GM18526 (cell line): ENCODE results near the gene ZSCAN16.

Source experiments
- POLR2A ChIP-seq: IDR thresholded peaks from 3 replicates; pipeline ENCODE4 v1.6.1; 2011; ENCODE audit not compliant: insufficient read length; ENCODE audit errors: extremely low read depth

Gene ZSCAN16

GRCh38 chr6:28118217-28118616, 6.2 kb upstream of the ZSCAN16 start:
- no peak for TF ChIP-seq POLR2A

- TF ChIP-seq POLR2A = no peak
Observed at GRCh38 chr6:28121876-28122275, 2.5 kb upstream of the ZSCAN16 start.

- TF ChIP-seq POLR2A = no peak
Observed at GRCh38 chr6:28124971-28125353, 553 bp downstream of the ZSCAN16 start.

- no peak for TF ChIP-seq POLR2A
Observed at GRCh38 chr6:28125401-28125800, 992 bp downstream of the ZSCAN16 start.

- no peak for TF ChIP-seq POLR2A
Observed at GRCh38 chr6:28134015-28134414, 9.6 kb downstream of the ZSCAN16 start.

- TF ChIP-seq POLR2A = no peak
Observed at GRCh38 chr6:28134716-28135115, 10.3 kb downstream of the ZSCAN16 start.

- no peak for TF ChIP-seq POLR2A
Observed at GRCh38 chr6:28135393-28135792, 11.0 kb downstream of the ZSCAN16 start.

- TF ChIP-seq POLR2A = peak; percentile 84
Observed at GRCh38 chr6:28136585-28137504, 12.4 kb downstream of the ZSCAN16 start.

GRCh38 chr6:28137505-28137981, 13.1 kb downstream of the ZSCAN16 start:
- no peak for TF ChIP-seq POLR2A

- no peak for TF ChIP-seq POLR2A
Observed at GRCh38 chr6:28139860-28140543, 15.6 kb downstream of the ZSCAN16 start.

- TF ChIP-seq POLR2A = no peak
Observed at GRCh38 chr6:28140616-28141015, 16.2 kb downstream of the ZSCAN16 start.

GRCh38 chr6:28141500-28142329, 17.3 kb downstream of the ZSCAN16 start, which contains the start of gene ZKSCAN8:
Gene ZKSCAN8 (plus strand): TSS chr6:28141883. CDS start chr6:28148408, 6,525 bp downstream.
- peak; percentile 75 for TF ChIP-seq POLR2A

- TF ChIP-seq POLR2A = no peak
Observed at GRCh38 chr6:28142446-28142845, 18.0 kb downstream of the ZSCAN16 start.

GRCh38 chr6:28145231-28145630, 20.8 kb downstream of the ZSCAN16 start:
- no peak for TF ChIP-seq POLR2A

- TF ChIP-seq POLR2A = no peak
Observed at GRCh38 chr6:28152531-28152930, 28.1 kb downstream of the ZSCAN16 start.
